Peyer's patch (tissue), 4 donors: ENCODE results near the gene PWWP2B.

Experiments used
- POLR2A ChIP-seq, 2 donors: fragments of 450-650 bp; IDR thresholded peaks; one replicate each; pipeline ENCODE4 v1.5.1; 2017; ENCODE audit warnings: antibody characterized with exemption in 2 of 2, mild to moderate bottlenecking in 2 of 2, moderate library complexity in 2 of 2
- TF ChIP-seq, protein P1 (sequence below), 6 experiments: fragments of 450-650 bp in 4 of 6; fragments of 200-600 bp in 2 of 6; sonication (generic) in 1 of 6; IDR thresholded peaks; one replicate each; pipeline ENCODE4 v1.5.1; 2017 to 2019; ENCODE audit warnings: antibody characterized with exemption in 6 of 6, mild to moderate bottlenecking in 3 of 6, moderate library complexity in 1 of 6

DNA sequence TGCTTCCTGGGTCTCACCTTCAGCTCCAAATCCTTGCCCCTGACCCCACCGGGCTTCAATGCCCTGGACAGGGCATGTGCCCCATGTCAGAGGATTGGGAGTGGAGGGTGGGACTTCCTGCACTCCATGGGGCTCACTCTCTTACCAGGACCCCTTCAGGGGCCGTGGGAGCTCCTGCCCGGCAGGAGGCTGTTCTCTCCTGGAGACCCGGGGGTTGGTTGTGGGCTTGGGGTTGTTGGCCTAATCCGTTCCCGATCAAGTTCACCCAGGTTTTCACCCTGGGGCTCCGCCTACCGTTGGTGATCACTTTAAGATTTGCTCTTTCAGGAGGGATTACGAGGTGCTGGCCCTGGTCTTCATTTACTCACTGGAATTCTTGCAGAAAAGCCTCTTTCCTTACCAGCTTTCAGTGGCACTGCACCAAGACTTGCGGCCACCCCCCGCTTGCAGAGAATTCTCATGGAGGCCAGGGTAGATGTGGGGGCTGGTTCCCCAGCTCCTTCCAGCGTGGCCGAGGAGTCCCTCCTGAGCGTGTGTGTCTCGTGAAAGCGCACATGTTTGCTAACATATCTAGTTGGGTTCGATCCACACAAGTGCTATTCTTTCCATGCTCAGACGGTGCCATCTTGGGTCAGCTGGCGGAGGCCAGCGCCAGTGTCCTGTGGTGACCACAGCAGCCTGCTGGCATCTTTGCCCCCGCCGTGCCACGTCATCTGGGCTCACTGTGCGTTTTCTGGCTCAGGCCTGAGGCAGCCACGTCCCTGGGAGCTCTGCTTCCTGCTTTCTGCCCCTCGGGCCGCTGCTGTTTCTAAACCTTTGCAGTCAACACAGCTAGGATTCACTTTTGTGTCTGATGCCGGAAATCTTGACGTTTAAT is 15.6 kb downstream of the PWWP2B start:
- TF ChIP-seq, protein P1, sequence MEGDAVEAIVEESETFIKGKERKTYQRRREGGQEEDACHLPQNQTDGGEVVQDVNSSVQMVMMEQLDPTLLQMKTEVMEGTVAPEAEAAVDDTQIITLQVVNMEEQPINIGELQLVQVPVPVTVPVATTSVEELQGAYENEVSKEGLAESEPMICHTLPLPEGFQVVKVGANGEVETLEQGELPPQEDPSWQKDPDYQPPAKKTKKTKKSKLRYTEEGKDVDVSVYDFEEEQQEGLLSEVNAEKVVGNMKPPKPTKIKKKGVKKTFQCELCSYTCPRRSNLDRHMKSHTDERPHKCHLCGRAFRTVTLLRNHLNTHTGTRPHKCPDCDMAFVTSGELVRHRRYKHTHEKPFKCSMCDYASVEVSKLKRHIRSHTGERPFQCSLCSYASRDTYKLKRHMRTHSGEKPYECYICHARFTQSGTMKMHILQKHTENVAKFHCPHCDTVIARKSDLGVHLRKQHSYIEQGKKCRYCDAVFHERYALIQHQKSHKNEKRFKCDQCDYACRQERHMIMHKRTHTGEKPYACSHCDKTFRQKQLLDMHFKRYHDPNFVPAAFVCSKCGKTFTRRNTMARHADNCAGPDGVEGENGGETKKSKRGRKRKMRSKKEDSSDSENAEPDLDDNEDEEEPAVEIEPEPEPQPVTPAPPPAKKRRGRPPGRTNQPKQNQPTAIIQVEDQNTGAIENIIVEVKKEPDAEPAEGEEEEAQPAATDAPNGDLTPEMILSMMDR (IDR thresholded peaks at IDR 0.05) = no peak
- TF ChIP-seq POLR2A (IDR thresholded peaks at IDR 0.05) = no peak
